ENCODE measurements around the gene RAG2. TPM values are rescaled to one million over a fixed set of nuclear protein-coding genes. Genes with fewer than 3 reads are reported as not detected.

The RAG2 gene
- total RNA-seq, 1 experiment from 2014 or later: not detected

- no peak overlapping the region for H2AFZ ChIP-seq (ENCODE audit: low read depth, low read length, poor library complexity, severe bottlenecking)
- RAD21 ChIA-PET (ENCODE audit: low non-redundant PET in 1 of 2, low total read pairs in 2 of 2, uncharacterized antibody in 2 of 2, unreplicated experiment in 2 of 2): interaction anchor here in 1 of 2 experiments (1.7 kb wide), 1 partner anchor 182 kb away, joined by 7 read pairs; no protein-coding TSS in a partner anchor
These were observed 33.5 kb downstream of the RAG2 start for GRCh38 chr11:36564376-36565030.

More at GRCh38 chr11:36564376-36565030, 33.5 kb downstream of the RAG2 start:
- Histone ChIP-seq H3K4me1 (ENCODE audit: control insufficient read depth in 1 of 2, insufficient read depth in 2 of 2, low read length in 2 of 2) (no peaks in the 10 kb centered on the region), H3K4me3 (replicated peaks in 1 of 2; ENCODE audit: low read depth in 1 of 2, low read length in 2 of 2) (no peak overlapping the region), H3K36me3 (ENCODE audit: control insufficient read depth in 1 of 2, insufficient read depth in 2 of 2, low read length in 2 of 2) (no peaks in the 10 kb centered on the region), H4K20me1 (ENCODE audit: insufficient read depth) (no peaks in the 10 kb centered on the region), H3K9me3 (ENCODE audit: control insufficient read depth in 1 of 2, insufficient read depth in 1 of 2, low read depth in 1 of 2, low read length in 2 of 2) (no peaks in the 10 kb centered on the region), H3K27ac (ENCODE audit: low read depth, low read length) (no peak overlapping the region), H3K4me2 (ENCODE audit: low read length) (no peak overlapping the region), H3K9me2 (ENCODE audit: insufficient read depth) (no peaks in the 10 kb centered on the region), H3K79me2 (ENCODE audit: insufficient read depth, low read length) (no peaks in the 10 kb centered on the region), H3K9ac (ENCODE audit: low read length) (no peak overlapping the region), H3K27me3 (ENCODE audit: insufficient read depth, low read length) (peaks cover 31% of the 10 kb centered on the region)
- peak; percentile 24 for DNase-seq (ENCODE audit: low read depth, low spot score)
- ChIA-PET CTCF (interaction anchor here (0.7 to 3.3 kb wide), 12 partner anchors 8 to 272 kb away, joined by 3 to 69 read pairs (median 4); no protein-coding TSS in a partner anchor), POLR2A (no interaction called here)
- TF ChIP-seq RAD21 (IDR thresholded peaks at IDR 0.05; ENCODE audit: low read depth): peak; percentile 56
- no peak for TF ChIP-seq ZFX (IDR thresholded peaks at IDR 0.05)
- peak; percentile 50 to 65 (median 54) for TF ChIP-seq CTCF (IDR thresholded peaks at IDR 0.05 in 2 of 3, conservative IDR thresholded peaks at IDR 0.05 in 1 of 3; ENCODE audit: borderline replicate concordance in 1 of 3, insufficient read depth in 1 of 3, low read depth in 2 of 3, low read length in 2 of 3)
- TF ChIP-seq JUND (IDR thresholded peaks at IDR 0.05): no peak
- ATAC-seq: peak; percentile 72
- BruUV-seq (replicated peaks): no TSS peak
- intact Hi-C loops (cut with micrococcal nuclease): loop anchor here (1.0 kb wide), 3 partner anchors 58 to 183 kb away; no protein-coding TSS in a partner anchor
